IMR-90 (cell line): ENCODE data around the gene TSSK3. TPM values are rescaled to one million over a fixed set of nuclear protein-coding genes. Genes with fewer than 3 reads are reported as not detected.
A peak's percentile ranks its signal among the peaks of the same experiment; 100 is the strongest.

Source experiments
- ATAC-seq: fragments of 200-7000 bp; cut with Tn5 transposase; 2 replicates; pipeline ENCODE4 v1.9.1; 2020; ENCODE audit warnings: low read depth, mild to moderate bottlenecking, moderate library complexity
- BruUV-seq: library from RNA; stranded (reverse); fragments of 400-500 nt; replicated peaks from 2 replicates; lab custom pipeline; 2021; lab: Mats Ljungman, UMichigan
- CTCF ChIA-PET: fragments of 300-600 bp; formaldehyde crosslinking; extraction: SDS; loops from one replicate; lab custom pipeline; 2021; ENCODE audit warnings: antibody characterized with exemption; lab: Yijun Ruan, JAX
- POLR2A ChIA-PET: fragments of 300-600 bp; sonication (Branson Sonifier 250); formaldehyde crosslinking; loops from one replicate; lab custom pipeline; 2022; ENCODE audit warnings: antibody characterized with exemption; ENCODE audit not compliant: unreplicated experiment; lab: Charles Lee
- DNase-seq: peaks from one replicate; pipeline ENCODE4 v3.0.0; 2013
- H2AFZ ChIP-seq: replicated peaks from 2 replicates; pipeline ENCODE3; 2013; ENCODE audit warnings: low read length, mild to moderate bottlenecking; ENCODE audit not compliant: poor library complexity
- H2AK5ac ChIP-seq: 2 replicates; pipeline ENCODE4 v1.6.1; 2013; ENCODE audit warnings: low read depth, low read length, inconsistent platforms
- H2AK9ac ChIP-seq: replicated peaks from 2 replicates; pipeline ENCODE3; 2013; ENCODE audit warnings: mild to moderate bottlenecking, low read depth, low read length, moderate library complexity; ENCODE audit not compliant: poor library complexity
- H2BK120ac ChIP-seq: 2 replicates; pipeline ENCODE4 v1.6.1; 2013; ENCODE audit warnings: low read depth, low read length, inconsistent platforms
- H2BK15ac ChIP-seq: 3 replicates; pipeline ENCODE4 v1.6.1; 2013; ENCODE audit warnings: low read depth, low read length, inconsistent platforms
- H2BK20ac ChIP-seq: 2 replicates; pipeline ENCODE4 v1.6.1; 2013; ENCODE audit warnings: low read depth, mild to moderate bottlenecking, inconsistent platforms, low read length, moderate library complexity
- H2BK5ac ChIP-seq: 2 replicates; pipeline ENCODE4 v1.6.1; 2013; ENCODE audit warnings: mild to moderate bottlenecking, low read depth, low read length, inconsistent platforms; ENCODE audit not compliant: poor library complexity, severe bottlenecking
- H3K14ac ChIP-seq: replicated peaks from 2 replicates; pipeline ENCODE4 v1.6.1; 2013; ENCODE audit warnings: low read depth, low read length, inconsistent platforms
- H3K18ac ChIP-seq: 2 replicates; pipeline ENCODE4 v1.6.1; 2013; ENCODE audit warnings: low read depth, low read length, control low read depth
- H3K23ac ChIP-seq: 2 replicates; pipeline ENCODE4 v1.6.1; 2013; ENCODE audit warnings: low read depth, low read length, inconsistent platforms
- H3K27ac ChIP-seq: 2 replicates; pipeline ENCODE4 v1.5.1; 2013; ENCODE audit warnings: mild to moderate bottlenecking, control low read depth, low read length; ENCODE audit not compliant: insufficient read depth
- H3K27me3 ChIP-seq: 2 replicates; pipeline ENCODE4 v1.6.1; 2013; ENCODE audit warnings: low read length; ENCODE audit not compliant: control insufficient read depth, insufficient read depth
- H3K36me3 ChIP-seq: 2 replicates; pipeline ENCODE4 v1.6.1; 2013; ENCODE audit warnings: low read length, mixed read lengths; ENCODE audit not compliant: control insufficient read depth, insufficient read depth
- H3K4ac ChIP-seq: 2 replicates; pipeline ENCODE4 v1.6.1; 2013; ENCODE audit warnings: low read depth, low read length, inconsistent platforms
- H3K4me1 ChIP-seq: 2 replicates; pipeline ENCODE4 v1.6.1; 2013; ENCODE audit warnings: low read length, mixed read lengths; ENCODE audit not compliant: control insufficient read depth, insufficient read depth
- H3K4me2 ChIP-seq: 2 replicates; pipeline ENCODE4 v1.6.1; 2013; ENCODE audit warnings: low read depth, mild to moderate bottlenecking, control low read depth, low read length, moderate library complexity
- H3K4me3 ChIP-seq: 2 replicates; pipeline ENCODE4 v1.5.1; 2013; ENCODE audit warnings: low read depth, mild to moderate bottlenecking, control low read depth, low read length, moderate library complexity; ENCODE audit not compliant: insufficient read depth
- H3K56ac ChIP-seq: 2 replicates; pipeline ENCODE4 v1.6.1; 2013; ENCODE audit warnings: low read length, inconsistent platforms; ENCODE audit not compliant: insufficient read depth; ENCODE audit errors: extremely low read depth
- H3K79me1 ChIP-seq, 2 experiments: 2 replicates each; pipeline ENCODE4 v1.6.1; 2013; ENCODE audit warnings: low read length in 2 of 2, inconsistent platforms in 1 of 2, low read depth in 1 of 2
- H3K9ac ChIP-seq: 2 replicates; pipeline ENCODE4 v1.6.1; 2013; ENCODE audit warnings: low read depth, low read length, control low read depth
- H3K9me1 ChIP-seq: 2 replicates; pipeline ENCODE4 v1.6.1; 2013; ENCODE audit warnings: low read length, inconsistent platforms; ENCODE audit not compliant: insufficient read depth
- H3K9me3 ChIP-seq: 2 replicates; pipeline ENCODE4 v1.6.1; 2013; ENCODE audit warnings: low read length; ENCODE audit not compliant: control insufficient read depth, insufficient read depth
- H4K20me1 ChIP-seq: 2 replicates; pipeline ENCODE4 v1.6.1; 2013; ENCODE audit warnings: low read length, inconsistent platforms; ENCODE audit not compliant: insufficient read depth
- H4K5ac ChIP-seq: 2 replicates; pipeline ENCODE4 v1.6.1; 2013; ENCODE audit warnings: mild to moderate bottlenecking, low read depth, low read length, control low read depth
- H4K8ac ChIP-seq, 2 experiments: 2 replicates each; pipeline ENCODE4 v1.6.1; 2013; ENCODE audit warnings: low read depth in 2 of 2, low read length in 2 of 2, control low read depth in 1 of 2, inconsistent platforms in 1 of 2
- H4K91ac ChIP-seq: 2 replicates; pipeline ENCODE4 v1.6.1; 2013; ENCODE audit warnings: low read depth, low read length, inconsistent platforms; ENCODE audit not compliant: insufficient read depth
- MXI1 ChIP-seq: IDR thresholded peaks from 2 replicates; pipeline ENCODE4 v1.6.1; 2012; ENCODE audit warnings: low read depth, mild to moderate bottlenecking, low read length, moderate library complexity, borderline replicate concordance
- RFX5 ChIP-seq: IDR thresholded peaks from 2 replicates; pipeline ENCODE4 v1.8.0; 2012; ENCODE audit warnings: low read depth, mild to moderate bottlenecking, low read length, moderate library complexity
- WGBS, 2 experiments: methylation state at CpG; one replicate each; pipeline versions ENCODE4 v1.1.5 to v1.1.7; 2013; ENCODE audit warnings: missing lambda C conversion rate in 2 of 2; ENCODE audit not compliant: insufficient read length in 1 of 2; ENCODE audit errors: extremely low coverage in 2 of 2; 5-methylcytosine and 5-hydroxymethylcytosine counted together
- dilution Hi-C: fragments of 300-500 bp; cut with HindIII; formaldehyde crosslinking; loops from one replicate; pipeline ENCODE4 v1.14.3; 2018; ENCODE audit warnings: low sequenced_read_pairs; ENCODE audit not compliant: unreplicated experiment
- in situ Hi-C: fragments of 300-500 bp; cut with MboI; formaldehyde crosslinking; loops from 3 replicates; pipeline ENCODE4 v1.14.3; 2019; ENCODE audit warnings: low sequenced_read_pairs, inconsistent platforms, mixed read lengths
- intact Hi-C: fragments of 100-400 bp; cut with micrococcal nuclease; formaldehyde crosslinking; loops from 2 replicates; pipeline ENCODE4 v1.10.0; 2022
- polyA plus RNA-seq, 3 experiments: library from polyadenylated mRNA; depleted of rRNA; stranded (reverse); fragments of >200 nt; gene quantifications; 2 replicates each; pipeline ENCODE4 v1.2.3, GENCODE V29; 2012; ENCODE audit warnings: low replicate concordance in 1 of 3
- total RNA-seq: library from RNA; depleted of rRNA; stranded (reverse); fragments of >200 nt; gene quantifications from 2 replicates; pipeline ENCODE4 v1.2.3, GENCODE V29; 2012

The TSSK3 gene
- total and polyA plus RNA-seq, 2 of the 4 experiments (the other 2 are of a cell fraction), result 0.96 TPM; not detected in 1

DNA sequence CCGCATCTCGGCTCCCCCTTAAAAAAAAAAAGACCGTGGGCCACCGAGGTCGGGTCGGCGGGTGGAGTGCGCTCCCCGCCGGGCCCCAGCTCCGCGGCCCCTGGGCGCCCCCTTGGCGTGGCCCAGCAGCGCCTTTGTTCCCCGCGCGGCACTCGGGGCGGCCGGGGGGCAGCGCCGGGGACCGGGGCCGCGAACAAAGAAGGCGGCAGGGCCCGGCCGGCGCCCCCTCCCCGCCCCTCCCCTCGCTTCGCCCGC lies 26.9 kb upstream of the TSSK3 start:
- Histone ChIP-seq H3K79me1 (peaks cover 19 to 44% of the 10 kb centered on the region in 2 experiments; a peak in 3 of 4 replicates), H3K14ac (no peak overlapping the region), H4K20me1 (peaks cover 34% of the 10 kb centered on the region), H3K9ac (peak overlapping the region; percentile 47; the same call in 1 of the 2 replicates), H2BK120ac (no peak overlapping the region), H3K36me3 (peaks cover 38% of the 10 kb centered on the region), H3K56ac (no peak overlapping the region), H3K9me3 (no peaks in the 10 kb centered on the region), H3K4me3 (peak overlapping the region; percentile 85), H4K5ac (no peak overlapping the region), H4K91ac (no peak overlapping the region), H3K23ac (no peak overlapping the region), H3K18ac (no peak overlapping the region), H2AFZ (peak overlapping the region; percentile 84), H2AK9ac (peak overlapping the region; percentile 97), H2BK15ac (no peak overlapping the region), H3K4ac (0 out of 2 replicates have a peak overlapping the region, but pooled peaks have one; percentile 16), H3K4me1 (peaks cover 6% of the 10 kb centered on the region), H2BK20ac (no peak overlapping the region), H3K4me2 (no peak overlapping the region), H2BK5ac (no peak overlapping the region), H3K27ac (peak overlapping the region; percentile 42; the same call in 1 of the 2 replicates), H3K27me3 (no peaks in the 10 kb centered on the region), H2AK5ac (no peak overlapping the region), H3K9me1 (peaks cover 4% of the 10 kb centered on the region; the same call in 1 of the 2 replicates), H4K8ac (no peak overlapping the region)
- in situ Hi-C loops, result no loop called here
- dilution Hi-C loops, result no loop called here
- TF ChIP-seq MXI1 (no peak), RFX5 (no peak)
- intact Hi-C loops, result loop anchor here (5.0 kb wide), 1 partner anchor 57 kb away; the partner anchor contains the start of gene BSDC1
- no TSS peak for BruUV-seq
- CTCF ChIA-PET, result interaction anchor here (0.7 kb wide), 1 partner anchor 70 kb away, joined by 3 read pairs; no protein-coding TSS in a partner anchor
- 0% methylated on average over 2 of the region's 34 CpGs; no CpG with 5 or more reads in 1 of the 2 experiments for WGBS, 2 experiments
- POLR2A ChIA-PET, result interaction anchor here (1.0 kb wide), 1 partner anchor 10 kb away, joined by 3 read pairs; no protein-coding TSS in a partner anchor
- ATAC-seq, result peak; percentile 6
- no peak for DNase-seq
